Activated T-helper 17 cell treated with anti-CD3 and anti-CD28 coated beads, Interleukin-2, amount 50 U/mL, for 72 hours (primary cell): ENCODE data around the gene SLC37A3. TPM values are rescaled to one million over a fixed set of nuclear protein-coding genes. Genes with fewer than 3 reads are reported as not detected.
A peak's percentile ranks its signal among the peaks of the same experiment; 100 is the strongest.

Experiments used
- ATAC-seq: fragments of 150-1000 bp; cut with Tn5 transposase; replicated peaks from 2 replicates; pipeline ENCODE4 v1.10.0; 2021; ENCODE audit warnings: mild to moderate bottlenecking, moderate library complexity
- H3K27ac Mint-ChIP-seq: one replicate; pipeline ENCODE4 v1.8.0; 2022; ENCODE audit warnings: mixed read lengths
- H3K27me3 Mint-ChIP-seq: one replicate; pipeline ENCODE4 v1.8.0; 2022; ENCODE audit warnings: mixed read lengths
- H3K36me3 Mint-ChIP-seq: one replicate; pipeline ENCODE4 v1.8.0; 2022; ENCODE audit warnings: low read depth, mild to moderate bottlenecking, mixed read lengths
- H3K4me1 Mint-ChIP-seq: one replicate; pipeline ENCODE4 v1.8.0; 2022; ENCODE audit warnings: mixed read lengths
- H3K4me3 Mint-ChIP-seq: one replicate; pipeline ENCODE4 v1.8.0; 2022; ENCODE audit warnings: mild to moderate bottlenecking, mixed read lengths
- H3K9me3 Mint-ChIP-seq: one replicate; pipeline ENCODE4 v1.8.0; 2022; ENCODE audit warnings: mixed read lengths
- total RNA-seq, 2 donors: library from RNA; stranded (reverse); gene quantifications; one replicate each; pipeline ENCODE4 v1.2.3, GENCODE V29; 2022

SLC37A3 gene
- total RNA-seq, 2 donors from 2014 or later: 41.8 to 55.1 TPM

DNA sequence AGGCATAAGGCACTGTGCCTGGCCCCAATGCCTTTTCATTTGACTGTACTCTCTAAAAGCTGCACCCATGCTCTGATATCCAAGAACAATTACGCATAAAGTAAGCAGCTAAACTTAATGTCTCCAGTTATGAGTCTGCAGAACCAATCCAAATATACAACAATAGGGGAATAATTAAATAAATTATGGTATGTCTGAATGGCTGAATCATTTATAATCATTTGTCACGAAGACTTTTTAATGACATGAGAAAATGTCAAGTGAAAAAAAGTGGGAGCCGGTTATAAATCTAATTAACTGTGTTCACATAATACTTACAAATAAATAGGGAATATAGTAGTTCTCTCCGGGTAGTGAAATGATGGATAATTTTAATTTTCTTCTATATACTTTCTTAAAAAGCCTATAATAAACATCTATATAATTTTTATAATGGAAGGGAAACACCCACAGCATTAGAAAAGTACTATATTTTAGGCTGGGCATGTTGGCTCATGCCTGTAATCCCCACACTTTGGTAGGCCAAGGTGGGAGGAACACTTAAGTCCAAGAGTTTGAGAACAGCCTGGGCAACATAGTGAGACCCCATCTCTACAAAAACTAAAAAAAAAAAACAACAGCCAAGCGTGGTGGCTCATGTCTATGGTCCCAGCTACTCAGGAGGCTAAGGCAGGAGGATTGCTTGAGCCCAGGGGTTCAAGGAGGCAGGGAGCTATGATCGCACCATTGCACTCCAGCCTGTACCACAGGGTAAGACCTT lies 14.2 kb downstream of the SLC37A3 start:
- Mint-ChIP-seq H3K27me3 (no peaks in the 10 kb centered on the region), H3K36me3 (peaks cover 48% of the 10 kb centered on the region), H3K4me1 (peaks cover 10% of the 10 kb centered on the region), H3K4me3 (no peak overlapping the region), H3K9me3 (no peaks in the 10 kb centered on the region), H3K27ac (peak overlapping the region; percentile 68)
- no peak for ATAC-seq

DNA sequence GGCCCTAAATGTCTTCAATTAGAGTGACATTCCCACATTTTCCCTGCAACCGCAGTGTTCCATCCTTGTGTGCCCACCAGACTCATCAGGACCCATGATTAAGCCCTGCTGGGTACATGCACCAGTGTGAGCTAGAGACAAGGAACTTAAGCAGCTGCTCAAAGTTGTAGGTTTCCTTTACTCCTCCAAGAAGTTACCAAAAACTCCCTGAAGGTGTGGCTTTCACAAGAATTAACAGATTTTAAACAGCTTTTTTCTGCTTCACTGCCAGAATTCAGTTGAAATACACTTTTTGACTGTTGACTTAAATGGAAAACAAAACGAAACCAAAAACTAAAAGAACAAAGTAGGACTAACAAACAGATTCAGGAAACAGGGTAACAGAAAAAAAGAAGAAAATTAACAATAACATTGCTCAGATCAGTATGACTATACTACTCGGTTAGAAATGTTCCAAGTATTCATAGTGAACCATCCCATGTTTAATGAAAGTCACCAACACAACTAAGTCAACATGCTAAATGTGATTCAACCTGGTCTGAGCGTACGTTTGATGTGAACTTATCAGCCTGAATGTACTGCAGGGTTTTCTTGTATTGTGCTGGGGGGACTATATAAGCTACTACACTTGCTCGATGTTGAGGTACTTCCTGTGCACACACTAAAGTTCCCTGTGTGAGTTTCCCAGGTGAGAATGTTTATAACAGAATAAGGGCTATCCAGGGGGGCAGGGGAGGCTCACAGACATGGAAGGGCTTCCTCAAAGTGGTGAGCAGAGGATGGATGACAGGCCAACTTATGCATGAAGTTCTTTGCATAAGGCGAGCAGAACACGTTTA lies 22.2 kb downstream of the SLC37A3 start:
- peaks cover 6% of the 10 kb centered on the region for H3K4me1 Mint-ChIP-seq
- H3K4me3 Mint-ChIP-seq: peak overlapping the region; percentile 80
- peaks cover 78% of the 10 kb centered on the region for H3K36me3 Mint-ChIP-seq
- H3K27ac Mint-ChIP-seq: peak overlapping the region; percentile 98
- no peaks in the 10 kb centered on the region for H3K9me3 Mint-ChIP-seq
- no peaks in the 10 kb centered on the region for H3K27me3 Mint-ChIP-seq
- peak; percentile 95 for ATAC-seq

DNA sequence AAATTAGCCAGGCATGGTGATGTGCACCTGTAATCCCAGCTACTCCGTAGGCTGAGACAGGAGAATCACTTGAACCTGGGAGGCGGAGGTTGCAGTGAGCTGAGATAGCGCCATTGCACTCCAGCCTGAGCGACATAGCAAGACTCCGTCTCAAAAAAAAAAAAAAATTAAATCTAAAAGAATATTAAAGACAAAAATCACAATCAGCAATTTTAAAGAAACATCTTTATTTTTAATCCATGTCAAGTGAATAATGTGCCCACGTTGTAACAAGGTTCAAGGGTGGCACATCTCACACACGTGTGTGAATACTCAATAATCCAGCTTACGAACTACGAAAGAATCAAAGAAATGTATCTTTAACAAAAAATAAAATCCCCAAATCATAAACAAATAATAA lies 23.0 kb downstream of the SLC37A3 start:
- no peak for ATAC-seq
- peaks cover 80% of the 10 kb centered on the region for H3K36me3 Mint-ChIP-seq
- H3K27me3 Mint-ChIP-seq: no peaks in the 10 kb centered on the region
- peak overlapping the region; percentile 80 for H3K4me3 Mint-ChIP-seq
- peak overlapping the region; percentile 98 for H3K27ac Mint-ChIP-seq
- no peaks in the 10 kb centered on the region for H3K9me3 Mint-ChIP-seq
- peaks cover 6% of the 10 kb centered on the region for H3K4me1 Mint-ChIP-seq

DNA sequence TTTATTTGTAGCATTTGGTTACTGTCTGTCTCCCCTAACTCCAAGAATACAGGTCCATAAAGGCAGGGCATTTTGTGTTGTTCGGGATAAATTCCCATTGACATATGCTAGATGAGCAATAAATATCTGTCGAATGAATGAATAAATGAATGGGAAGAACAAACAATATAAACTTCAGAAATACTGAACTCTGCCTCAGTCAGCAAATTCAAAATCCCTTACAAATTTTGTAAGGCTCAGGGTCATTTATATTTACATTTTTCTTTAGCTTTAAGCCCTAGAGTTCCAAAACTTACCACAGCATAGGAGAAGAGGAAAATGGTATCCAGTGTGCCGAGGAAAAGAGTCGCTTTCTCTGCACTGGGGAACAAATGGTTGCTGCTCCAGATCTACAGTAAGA lies 29.0 kb downstream of the SLC37A3 start:
- Mint-ChIP-seq H3K9me3 (no peaks in the 10 kb centered on the region), H3K4me3 (no peak overlapping the region), H3K27me3 (no peaks in the 10 kb centered on the region), H3K4me1 (no peaks in the 10 kb centered on the region), H3K36me3 (peaks cover 86% of the 10 kb centered on the region), H3K27ac (peak overlapping the region; percentile 59)
- ATAC-seq: no peak

DNA sequence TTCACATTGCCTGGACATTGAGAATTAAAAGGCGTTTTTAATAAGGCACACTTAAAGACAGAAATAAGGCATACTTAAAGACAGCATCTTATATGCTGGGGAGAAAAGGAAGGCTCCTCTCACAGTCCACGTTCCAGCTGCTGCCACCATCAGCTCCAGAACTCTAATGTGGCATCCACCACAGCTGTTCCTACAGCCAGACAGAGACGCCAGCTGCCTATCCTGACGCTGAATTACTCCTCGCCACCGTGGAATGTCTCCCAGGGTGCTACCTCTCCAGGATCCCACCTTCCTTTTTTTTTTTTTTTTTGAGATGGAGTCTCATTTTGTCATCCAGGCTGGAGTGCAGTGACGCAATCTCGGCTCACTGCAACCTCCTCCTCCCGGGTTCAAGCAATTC lies 30.8 kb downstream of the SLC37A3 start:
- H3K9me3 Mint-ChIP-seq: no peaks in the 10 kb centered on the region
- no peak overlapping the region for H3K27ac Mint-ChIP-seq
- H3K4me1 Mint-ChIP-seq: no peaks in the 10 kb centered on the region
- H3K36me3 Mint-ChIP-seq: peaks cover 81% of the 10 kb centered on the region
- no peak overlapping the region for H3K4me3 Mint-ChIP-seq
- no peaks in the 10 kb centered on the region for H3K27me3 Mint-ChIP-seq
- no peak for ATAC-seq

DNA sequence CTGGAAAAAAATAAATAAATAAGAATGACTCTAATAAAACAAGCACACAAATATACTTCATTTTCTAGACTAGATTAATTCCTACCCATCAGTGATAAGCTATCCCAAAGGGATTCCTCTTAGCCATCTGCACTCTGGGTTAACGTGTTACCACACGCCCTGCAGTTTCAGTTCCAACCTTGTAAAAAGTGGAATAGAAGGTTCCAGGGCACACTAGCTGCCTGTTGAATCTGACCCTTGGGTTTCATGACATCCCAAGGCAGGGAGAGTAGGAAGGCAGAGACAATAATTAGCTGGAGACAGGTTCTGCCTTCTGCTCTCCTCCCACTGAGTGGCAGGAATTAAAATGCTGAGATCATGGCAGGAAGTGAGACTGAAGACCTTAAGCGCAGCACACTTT lies 33.5 kb downstream of the SLC37A3 start:
- ATAC-seq: no peak
- H3K9me3 Mint-ChIP-seq: no peaks in the 10 kb centered on the region

DNA sequence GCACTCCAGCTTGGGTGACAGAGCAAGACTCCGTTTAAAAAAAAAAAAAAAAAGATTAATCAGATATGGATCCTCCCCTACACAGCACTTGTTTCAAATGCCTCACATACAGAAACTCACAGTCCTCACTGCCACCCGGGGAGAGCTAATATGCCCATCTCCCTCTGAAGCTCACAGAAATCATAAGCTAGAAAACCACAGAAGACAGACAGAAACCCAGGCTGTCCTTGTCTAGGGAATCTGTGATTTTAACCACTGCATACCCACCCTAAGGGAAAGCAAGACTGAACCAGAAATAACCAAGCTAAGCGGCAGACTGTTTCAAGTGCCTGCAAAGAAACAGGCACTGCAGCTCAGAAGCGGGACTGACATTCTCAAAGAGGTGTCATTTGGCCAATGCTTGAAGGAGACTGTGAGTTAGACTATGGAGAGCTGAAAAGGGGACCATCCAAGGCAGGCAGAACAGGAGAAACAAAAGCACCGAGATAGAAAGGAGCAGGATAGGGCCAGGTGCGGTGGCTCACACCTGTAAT lies 37.6 kb downstream of the SLC37A3 start:
- Mint-ChIP-seq H3K9me3 (no peaks in the 10 kb centered on the region), H3K4me3 (peak overlapping the region; percentile 44), H3K27me3 (no peaks in the 10 kb centered on the region), H3K36me3 (peaks cover 75% of the 10 kb centered on the region), H3K4me1 (peaks cover 26% of the 10 kb centered on the region), H3K27ac (peak overlapping the region; percentile 84)
- peak; percentile 11 for ATAC-seq

More for the DNA sequence above, 33.5 kb downstream of the SLC37A3 start:
- no peak overlapping the region for H3K4me3 Mint-ChIP-seq
- peak overlapping the region; percentile 52 for H3K27ac Mint-ChIP-seq
- H3K36me3 Mint-ChIP-seq: peaks cover 73% of the 10 kb centered on the region
- H3K4me1 Mint-ChIP-seq: peaks cover 8% of the 10 kb centered on the region
- H3K27me3 Mint-ChIP-seq: no peaks in the 10 kb centered on the region

DNA sequence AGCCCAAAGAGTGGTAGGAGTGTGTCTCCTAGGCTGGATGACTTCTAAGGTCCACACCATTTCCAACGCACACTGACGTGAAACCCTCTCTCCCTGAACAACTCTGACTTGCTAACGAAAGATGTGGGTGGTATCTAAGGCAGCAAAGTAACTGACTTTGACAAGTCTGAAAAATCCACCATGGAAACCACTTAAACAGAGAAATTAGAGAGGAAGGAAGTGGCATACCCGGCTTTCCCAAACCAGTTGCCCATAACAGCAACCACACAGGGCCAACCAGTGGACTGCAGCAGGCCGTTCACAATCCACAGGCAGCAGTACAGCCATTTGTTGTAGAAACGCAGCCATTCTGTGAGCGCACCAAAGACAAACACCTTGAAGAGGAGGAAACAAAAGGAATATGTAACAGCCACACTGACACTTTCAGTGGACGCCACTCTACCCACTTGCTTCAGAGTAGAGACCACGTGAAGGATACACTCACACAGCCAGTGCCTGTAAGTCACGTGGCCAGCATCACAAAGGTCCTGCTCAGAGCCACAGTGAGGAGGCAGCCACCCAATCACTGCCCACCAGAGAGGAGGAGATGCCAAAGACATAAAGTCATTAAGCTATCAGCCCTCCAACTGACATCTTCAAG lies 39.8 kb downstream of the SLC37A3 start:
- peaks cover 75% of the 10 kb centered on the region for H3K36me3 Mint-ChIP-seq
- peak overlapping the region; percentile 82 for H3K4me3 Mint-ChIP-seq
- H3K4me1 Mint-ChIP-seq: peaks cover 26% of the 10 kb centered on the region
- H3K9me3 Mint-ChIP-seq: no peaks in the 10 kb centered on the region
- no peaks in the 10 kb centered on the region for H3K27me3 Mint-ChIP-seq
- ATAC-seq: peak; percentile 79
- H3K27ac Mint-ChIP-seq: peak overlapping the region; percentile 96

DNA sequence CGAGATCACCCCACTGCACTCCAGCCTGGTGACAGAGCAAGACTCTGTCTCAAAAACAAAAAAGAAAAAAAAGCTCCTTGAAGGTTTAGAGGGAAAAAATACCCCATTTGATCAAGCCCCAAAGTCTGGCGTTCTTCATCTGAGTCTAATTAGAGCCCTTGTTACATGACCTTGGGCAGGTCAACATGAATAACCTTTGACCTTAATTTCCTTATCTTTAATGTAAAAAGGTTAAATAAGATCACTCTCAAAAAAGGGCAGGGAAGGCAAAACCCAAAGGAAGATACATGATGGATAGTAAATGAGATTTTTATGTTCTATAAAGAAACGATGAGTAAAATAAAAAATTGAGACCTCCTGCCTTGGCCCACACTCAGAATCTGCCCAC lies 40.3 kb downstream of the SLC37A3 start:
- peaks cover 80% of the 10 kb centered on the region for H3K36me3 Mint-ChIP-seq
- peak overlapping the region; percentile 82 for H3K4me3 Mint-ChIP-seq
- H3K4me1 Mint-ChIP-seq: peaks cover 26% of the 10 kb centered on the region
- H3K27ac Mint-ChIP-seq: peak overlapping the region; percentile 96
- H3K9me3 Mint-ChIP-seq: no peaks in the 10 kb centered on the region
- ATAC-seq: no peak
- H3K27me3 Mint-ChIP-seq: no peaks in the 10 kb centered on the region

DNA sequence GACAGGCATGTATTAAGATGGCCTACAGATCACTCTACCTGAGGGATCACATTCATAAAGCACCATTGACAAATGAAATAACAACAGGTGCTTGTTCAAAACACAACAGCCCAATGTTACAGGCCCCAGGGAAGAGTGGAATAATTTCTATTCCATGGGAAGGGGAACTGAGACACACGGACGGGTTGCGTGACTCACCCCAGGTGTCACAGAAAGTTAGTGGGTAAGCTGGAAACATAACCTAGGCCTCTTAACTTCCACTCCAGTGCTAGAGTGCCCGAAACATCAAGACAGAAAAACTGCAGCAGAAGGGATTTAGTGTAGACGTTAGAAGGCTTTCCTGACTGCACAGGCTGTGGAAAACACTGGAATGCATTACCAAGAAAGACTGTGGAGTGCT lies 48.3 kb downstream of the SLC37A3 start:
- no peak for ATAC-seq
- Mint-ChIP-seq H3K4me3 (no peak overlapping the region), H3K27me3 (no peaks in the 10 kb centered on the region), H3K36me3 (peaks cover 99% of the 10 kb centered on the region), H3K4me1 (peaks cover 5% of the 10 kb centered on the region), H3K9me3 (no peaks in the 10 kb centered on the region), H3K27ac (peak overlapping the region; percentile 51)

DNA sequence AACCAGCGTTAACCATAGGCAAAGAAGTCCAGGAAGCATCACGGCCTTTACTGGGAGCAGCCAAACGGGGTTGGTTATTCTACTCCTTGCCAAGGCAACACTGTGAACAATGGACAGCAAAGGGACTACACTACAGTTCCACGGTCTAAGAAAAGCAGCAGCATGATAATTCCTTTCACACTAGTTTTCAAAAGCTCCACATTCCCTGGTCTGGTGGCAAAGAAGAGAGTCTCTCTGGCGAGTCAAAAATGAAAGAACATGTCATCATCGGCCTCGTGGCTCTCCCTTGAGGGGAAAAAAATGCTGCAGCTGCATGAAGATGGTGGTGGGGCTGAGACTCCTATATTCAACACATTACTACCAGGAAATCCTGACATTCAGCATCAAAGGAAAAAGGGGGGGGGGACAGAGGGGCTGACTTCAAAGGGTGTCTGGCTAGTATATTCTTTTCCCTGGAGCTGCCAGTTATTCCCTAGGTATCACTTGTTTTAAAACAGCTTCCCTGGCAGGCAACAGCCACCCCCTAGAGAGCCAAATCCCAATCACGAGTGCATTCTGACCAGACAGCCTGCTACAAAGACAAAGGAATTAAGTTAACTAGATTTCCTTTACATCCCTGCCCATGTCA lies 49.1 kb downstream of the SLC37A3 start:
- H3K4me1 Mint-ChIP-seq: peaks cover 5% of the 10 kb centered on the region
- ATAC-seq: no peak
- no peaks in the 10 kb centered on the region for H3K9me3 Mint-ChIP-seq
- H3K27me3 Mint-ChIP-seq: no peaks in the 10 kb centered on the region
- H3K27ac Mint-ChIP-seq: peak overlapping the region; percentile 51
- H3K36me3 Mint-ChIP-seq: peaks cover 96% of the 10 kb centered on the region
- H3K4me3 Mint-ChIP-seq: no peak overlapping the region

DNA sequence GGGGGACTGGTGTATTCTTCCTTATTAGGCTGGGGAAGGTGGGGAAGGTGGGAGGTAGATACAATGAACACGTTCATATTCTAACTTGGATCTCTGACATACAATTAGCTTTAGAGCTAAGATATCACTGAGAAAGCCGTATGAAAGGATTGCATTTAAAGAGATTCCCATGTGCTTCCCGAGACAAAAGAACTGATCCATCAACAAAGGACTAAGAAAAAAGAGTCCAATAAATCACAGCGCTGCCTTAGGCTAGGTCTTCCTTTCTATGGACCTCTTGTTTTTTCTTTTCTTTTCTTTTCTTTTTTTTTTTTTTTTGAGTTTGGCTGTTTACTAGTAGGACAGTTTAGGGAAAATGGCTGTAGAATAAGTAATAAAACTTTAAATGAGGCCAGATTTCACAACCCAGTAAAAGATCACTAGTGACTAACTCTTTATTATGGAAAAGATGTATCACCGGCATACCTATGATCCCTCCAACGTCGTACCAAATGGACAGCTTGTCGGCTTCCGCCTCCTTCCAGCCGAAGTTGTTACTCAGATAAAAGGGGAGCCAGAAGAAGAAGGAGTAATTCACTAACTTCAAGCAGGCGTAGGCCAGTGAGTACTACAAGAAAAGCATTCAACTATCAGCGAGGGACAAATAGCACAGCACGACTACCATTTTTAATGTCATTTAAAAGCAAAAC lies 50.0 kb downstream of the SLC37A3 start:
- Mint-ChIP-seq H3K4me1 (peaks cover 5% of the 10 kb centered on the region), H3K27me3 (no peaks in the 10 kb centered on the region), H3K36me3 (peaks cover 95% of the 10 kb centered on the region), H3K4me3 (no peak overlapping the region), H3K27ac (no peak overlapping the region), H3K9me3 (no peaks in the 10 kb centered on the region)
- no peak for ATAC-seq

DNA sequence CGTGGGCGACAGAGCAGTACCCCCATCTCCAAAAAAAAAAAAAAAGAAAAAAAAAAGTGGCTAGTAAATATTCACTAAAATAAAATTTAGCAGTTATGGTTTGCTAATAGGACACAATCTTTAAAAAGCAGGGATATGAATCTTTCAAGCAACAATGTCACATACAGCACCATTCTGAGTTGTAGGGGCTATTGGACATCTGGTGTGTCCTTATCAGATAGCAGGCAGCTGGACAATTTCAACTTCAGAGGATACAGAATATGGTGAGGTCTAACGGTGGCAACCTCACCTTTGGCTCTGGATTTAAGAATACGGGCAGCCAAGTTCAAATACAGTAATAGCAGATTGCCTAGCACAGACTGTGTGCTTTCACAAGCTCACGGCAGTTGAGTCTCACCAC lies 51.1 kb downstream of the SLC37A3 start:
- Mint-ChIP-seq H3K9me3 (no peaks in the 10 kb centered on the region), H3K27me3 (no peaks in the 10 kb centered on the region), H3K27ac (no peak overlapping the region), H3K4me1 (peaks cover 5% of the 10 kb centered on the region), H3K4me3 (no peak overlapping the region), H3K36me3 (peaks cover 95% of the 10 kb centered on the region)
- no peak for ATAC-seq

DNA sequence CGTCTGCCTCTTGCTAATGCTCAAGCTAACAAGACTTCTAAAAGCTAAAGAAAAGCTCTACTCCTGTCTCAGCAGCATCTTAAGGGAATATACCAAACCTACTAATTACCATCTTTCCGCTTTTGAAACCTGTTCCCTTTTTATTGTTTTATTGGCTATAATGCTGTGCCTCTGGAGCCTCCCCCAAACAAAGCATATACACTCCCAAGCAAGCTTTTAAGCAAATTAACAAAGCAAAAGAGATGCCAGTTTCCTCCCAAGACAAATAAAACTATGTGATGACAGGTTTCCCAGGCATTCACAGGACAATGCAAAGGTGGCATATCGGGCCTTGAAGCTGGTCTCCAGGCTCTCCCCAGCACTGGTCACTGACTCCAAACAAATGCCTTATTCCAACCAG lies 52.9 kb downstream of the SLC37A3 start:
- Mint-ChIP-seq H3K4me1 (peaks cover 5% of the 10 kb centered on the region), H3K27me3 (no peaks in the 10 kb centered on the region), H3K9me3 (no peaks in the 10 kb centered on the region), H3K4me3 (no peak overlapping the region), H3K36me3 (peaks cover 95% of the 10 kb centered on the region), H3K27ac (no peak overlapping the region)
- no peak for ATAC-seq
